Measurements from ENCODE around the gene RGS10.

Gene RGS10

DNA sequence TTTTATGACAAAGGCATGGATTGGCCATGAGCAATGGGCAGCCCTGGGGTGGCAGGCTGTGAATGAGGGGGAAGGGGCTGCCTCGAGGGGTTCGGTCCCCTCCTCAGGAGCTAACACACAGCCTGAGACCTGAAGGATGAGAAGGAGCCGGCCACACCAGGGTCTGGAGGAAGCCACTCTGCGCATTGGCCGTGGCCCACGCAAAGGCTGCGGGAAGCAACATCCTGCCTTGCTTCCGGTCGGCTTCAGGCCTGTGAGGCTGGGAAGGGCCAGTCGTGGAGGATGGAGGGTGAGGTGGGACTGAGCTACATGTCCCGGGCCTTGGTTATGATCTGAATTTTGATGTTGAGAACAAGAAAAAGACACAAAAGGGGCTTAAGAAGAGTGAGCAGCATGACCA lies 49.4 kb downstream of the RGS10 start:
- DNase-seq (ENCODE audit: low read depth), result no peak
- H3K4me3 ChIP-seq (ENCODE audit: control insufficient read depth, low read depth, low read length), result no peak overlapping the region
- TF ChIP-seq, protein P1, sequence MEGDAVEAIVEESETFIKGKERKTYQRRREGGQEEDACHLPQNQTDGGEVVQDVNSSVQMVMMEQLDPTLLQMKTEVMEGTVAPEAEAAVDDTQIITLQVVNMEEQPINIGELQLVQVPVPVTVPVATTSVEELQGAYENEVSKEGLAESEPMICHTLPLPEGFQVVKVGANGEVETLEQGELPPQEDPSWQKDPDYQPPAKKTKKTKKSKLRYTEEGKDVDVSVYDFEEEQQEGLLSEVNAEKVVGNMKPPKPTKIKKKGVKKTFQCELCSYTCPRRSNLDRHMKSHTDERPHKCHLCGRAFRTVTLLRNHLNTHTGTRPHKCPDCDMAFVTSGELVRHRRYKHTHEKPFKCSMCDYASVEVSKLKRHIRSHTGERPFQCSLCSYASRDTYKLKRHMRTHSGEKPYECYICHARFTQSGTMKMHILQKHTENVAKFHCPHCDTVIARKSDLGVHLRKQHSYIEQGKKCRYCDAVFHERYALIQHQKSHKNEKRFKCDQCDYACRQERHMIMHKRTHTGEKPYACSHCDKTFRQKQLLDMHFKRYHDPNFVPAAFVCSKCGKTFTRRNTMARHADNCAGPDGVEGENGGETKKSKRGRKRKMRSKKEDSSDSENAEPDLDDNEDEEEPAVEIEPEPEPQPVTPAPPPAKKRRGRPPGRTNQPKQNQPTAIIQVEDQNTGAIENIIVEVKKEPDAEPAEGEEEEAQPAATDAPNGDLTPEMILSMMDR (conservative IDR thresholded peaks at IDR 0.05; ENCODE audit: control insufficient read depth, insufficient read depth, low read depth, low read length), result no peak

DNA sequence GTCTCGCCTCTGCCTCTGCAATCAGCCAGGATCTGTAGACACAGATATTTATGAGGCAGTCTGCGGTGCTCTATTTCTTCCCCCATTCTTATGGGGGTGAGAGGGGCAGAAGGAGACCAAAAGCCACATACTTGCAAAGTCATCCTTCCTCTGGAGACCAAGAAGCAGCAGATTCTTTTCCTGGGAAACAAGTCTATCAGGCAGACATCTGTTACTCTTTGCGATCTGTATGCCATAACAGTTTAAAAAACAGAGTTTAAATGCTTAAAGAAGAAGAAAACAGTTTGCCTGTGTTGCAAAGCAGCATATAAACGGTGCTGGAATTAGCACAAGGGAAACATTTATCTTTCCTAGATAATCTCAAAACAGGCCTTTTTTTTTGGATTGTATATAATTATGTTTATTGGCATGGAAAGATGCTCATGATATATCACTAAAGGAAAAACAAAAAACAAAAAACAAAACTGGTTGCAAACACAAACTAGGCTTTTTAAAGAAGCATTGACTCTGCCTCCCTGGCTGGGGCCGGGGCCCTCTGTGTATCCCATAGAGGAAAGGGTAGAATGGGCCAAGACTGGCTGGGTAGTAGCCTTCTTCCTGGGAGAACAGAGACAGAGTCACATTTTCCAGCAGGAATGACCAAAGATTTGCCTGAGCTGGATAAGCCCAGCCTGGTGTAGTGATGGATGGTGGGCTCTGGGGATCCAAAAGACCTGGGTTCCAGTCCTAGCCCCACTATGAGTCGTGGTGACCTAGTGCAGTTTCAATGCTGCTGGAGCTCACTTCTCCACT lies 50.4 kb downstream of the RGS10 start:
- TF ChIP-seq, protein P1 (conservative IDR thresholded peaks at IDR 0.05; ENCODE audit: control insufficient read depth, insufficient read depth, low read depth, low read length), result no peak
- H3K4me3 ChIP-seq (ENCODE audit: control insufficient read depth, low read depth, low read length), result no peak overlapping the region
- no peak for DNase-seq (ENCODE audit: low read depth)

DNA sequence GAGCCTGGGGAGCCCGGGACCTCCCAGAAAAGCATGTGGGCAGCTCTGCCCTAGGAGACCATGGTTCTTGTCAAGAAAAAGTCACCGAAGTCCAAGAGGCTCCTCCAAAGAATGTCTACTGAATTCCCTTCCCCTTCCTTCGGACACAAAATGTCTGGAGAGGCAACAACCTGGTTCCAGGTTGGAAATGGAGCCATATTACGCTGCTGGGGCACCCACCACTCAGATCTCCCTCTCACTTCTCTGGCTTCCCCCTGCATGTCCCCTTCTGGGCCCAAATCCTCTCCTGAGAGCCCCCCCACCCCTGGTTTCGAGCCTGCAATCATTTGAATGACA lies 52.6 kb downstream of the RGS10 start:
- H3K4me3 ChIP-seq (ENCODE audit: control insufficient read depth, low read depth, low read length), result no peak overlapping the region
- TF ChIP-seq, protein P1 (conservative IDR thresholded peaks at IDR 0.05; ENCODE audit: control insufficient read depth, insufficient read depth, low read depth, low read length), result no peak
- no peak for DNase-seq (ENCODE audit: low read depth)

DNA sequence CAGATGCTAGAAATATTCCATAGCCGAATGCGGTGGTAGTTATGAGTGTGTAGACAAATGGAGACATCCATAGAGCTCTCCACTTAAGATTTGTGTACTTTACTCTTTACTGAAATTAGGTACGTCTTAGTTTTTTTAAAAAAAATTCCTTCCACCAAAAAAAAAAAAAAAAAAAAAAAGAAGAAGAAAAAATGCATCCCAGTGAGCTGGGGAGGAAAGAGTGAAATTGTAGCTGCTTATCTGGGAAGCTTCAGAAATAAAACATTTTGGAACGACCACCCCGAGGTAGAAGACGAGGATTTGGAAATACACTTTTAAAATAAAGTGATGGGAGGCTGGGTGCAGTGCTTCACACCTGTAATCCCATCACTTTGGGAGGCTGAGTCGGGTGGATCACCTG lies 53.8 kb downstream of the RGS10 start:
- TF ChIP-seq, protein P1 (conservative IDR thresholded peaks at IDR 0.05; ENCODE audit: control insufficient read depth, insufficient read depth, low read depth, low read length), result no peak
- DNase-seq (ENCODE audit: low read depth), result no peak
- H3K4me3 ChIP-seq (ENCODE audit: control insufficient read depth, low read depth, low read length), result no peak overlapping the region

DNA sequence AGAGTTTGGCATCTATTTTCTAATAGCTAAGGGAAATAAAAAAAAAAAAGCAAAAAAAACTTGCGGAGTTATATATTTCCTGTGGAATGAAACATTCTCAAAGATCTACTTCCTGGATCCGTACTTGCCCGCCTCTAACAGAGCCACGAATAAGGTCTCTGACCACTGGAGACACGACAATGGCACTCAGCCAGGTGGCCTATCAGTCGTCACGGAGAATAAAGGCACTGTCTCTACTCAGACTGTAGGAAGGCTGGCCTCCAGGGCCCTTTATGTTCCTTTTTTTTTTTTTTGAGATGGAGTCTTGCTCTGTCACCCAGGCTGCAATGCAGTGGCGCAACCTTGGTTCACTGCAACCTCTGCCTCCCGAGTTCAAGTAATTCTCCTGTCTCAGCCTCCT lies 58.7 kb downstream of the RGS10 start:
- TF ChIP-seq, protein P1 (conservative IDR thresholded peaks at IDR 0.05; ENCODE audit: control insufficient read depth, insufficient read depth, low read depth, low read length), result no peak
- no peak for DNase-seq (ENCODE audit: low read depth)
- H3K4me3 ChIP-seq (ENCODE audit: control insufficient read depth, low read depth, low read length), result no peak overlapping the region

DNA sequence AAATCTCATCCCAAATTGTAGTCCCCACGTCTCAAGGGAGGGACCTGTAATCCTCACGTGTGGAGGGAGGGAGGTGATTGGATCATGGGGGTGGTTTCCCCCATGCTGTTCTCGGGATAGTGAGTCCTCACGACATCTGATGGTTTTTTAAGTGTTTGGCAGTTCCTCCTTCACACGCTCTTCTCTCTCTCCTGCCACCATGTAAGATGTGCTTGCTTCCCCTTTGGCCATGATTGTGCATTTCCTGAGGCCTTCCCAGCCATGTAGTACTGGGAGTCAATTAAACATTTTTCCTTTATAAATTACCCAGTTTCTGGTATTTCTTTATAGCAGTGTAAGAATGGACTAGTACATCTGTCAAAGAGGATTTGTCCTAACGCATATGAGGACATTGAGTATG lies 59.5 kb downstream of the RGS10 start:
- no peak for DNase-seq (ENCODE audit: low read depth)
- H3K4me3 ChIP-seq (ENCODE audit: control insufficient read depth, low read depth, low read length), result no peak overlapping the region
- TF ChIP-seq, protein P1 (conservative IDR thresholded peaks at IDR 0.05; ENCODE audit: control insufficient read depth, insufficient read depth, low read depth, low read length), result no peak
